ENCODE data around the gene RNF213. TPM values are rescaled to one million over a fixed set of nuclear protein-coding genes. Genes with fewer than 3 reads are reported as not detected.
A peak's percentile ranks its signal among the peaks of the same experiment; 100 is the strongest.

RNF213 gene
- total RNA-seq, 1 donor = 134 TPM

DNA sequence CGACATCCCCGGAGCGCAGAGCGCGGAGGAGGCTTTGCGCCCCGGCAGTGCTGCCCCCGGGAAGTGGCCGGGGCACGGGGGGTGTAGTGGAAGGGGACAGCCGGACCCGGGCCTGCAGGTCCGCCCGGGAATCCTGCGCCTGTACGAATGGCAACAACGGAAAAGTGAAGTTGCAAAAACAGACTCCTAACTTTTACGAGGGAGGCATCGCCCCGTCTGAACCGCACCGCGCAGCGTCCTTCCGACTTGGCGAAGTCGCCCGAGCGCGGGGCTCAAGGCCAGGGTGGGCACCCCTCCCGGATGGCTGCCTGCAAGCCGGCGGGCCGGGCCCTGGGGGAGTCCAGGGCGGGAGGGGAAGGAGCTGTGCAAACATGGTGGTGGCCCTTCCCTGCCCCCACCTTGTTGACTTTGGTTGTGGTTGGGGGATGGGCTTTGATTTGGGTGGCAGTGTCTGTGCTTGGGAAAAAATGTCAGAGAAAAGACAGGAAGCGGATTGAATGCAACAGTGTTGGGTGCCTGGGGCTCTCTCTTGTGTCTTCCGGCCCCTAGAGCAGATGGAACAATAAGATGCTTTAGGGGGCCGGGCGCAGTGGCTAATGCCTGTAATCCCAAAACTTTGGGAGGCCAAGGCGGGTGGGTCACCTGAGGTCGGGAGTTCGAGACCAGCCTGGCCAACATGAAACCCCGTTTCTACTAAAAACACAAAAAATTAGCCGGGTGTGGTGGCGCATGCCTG, 675 bp downstream of the RNF213 start:
- Histone ChIP-seq H3K9me3 (ENCODE audit: low read depth, low read length) (no peaks in the 10 kb centered on the region), H3K4me3 (ENCODE audit: insufficient read depth, low read length) (peak overlapping the region; percentile 94), H4K20me1 (ENCODE audit: insufficient read depth, low read length) (peaks cover 4% of the 10 kb centered on the region), H3K79me2 (ENCODE audit: insufficient read depth, low read length) (peaks cover 43% of the 10 kb centered on the region), H3K4me1 (ENCODE audit: insufficient read depth, low read length) (peaks cover 29% of the 10 kb centered on the region), H2AFZ (ENCODE audit: low read length) (peak overlapping the region; percentile 74), H3K27ac (ENCODE audit: low read depth, low read length) (peak overlapping the region; percentile 68), H3K4me2 (ENCODE audit: insufficient read depth, low read length) (peak overlapping the region; percentile 85), H3K36me3 (ENCODE audit: insufficient read depth, low read length) (peaks cover 13% of the 10 kb centered on the region), H3K27me3 (ENCODE audit: insufficient read depth, low read length) (no peaks in the 10 kb centered on the region)
- peak; percentile 94 for DNase-seq (ENCODE audit: insufficient read length, low spot score, missing footprints)
- TF ChIP-seq, protein P1, sequence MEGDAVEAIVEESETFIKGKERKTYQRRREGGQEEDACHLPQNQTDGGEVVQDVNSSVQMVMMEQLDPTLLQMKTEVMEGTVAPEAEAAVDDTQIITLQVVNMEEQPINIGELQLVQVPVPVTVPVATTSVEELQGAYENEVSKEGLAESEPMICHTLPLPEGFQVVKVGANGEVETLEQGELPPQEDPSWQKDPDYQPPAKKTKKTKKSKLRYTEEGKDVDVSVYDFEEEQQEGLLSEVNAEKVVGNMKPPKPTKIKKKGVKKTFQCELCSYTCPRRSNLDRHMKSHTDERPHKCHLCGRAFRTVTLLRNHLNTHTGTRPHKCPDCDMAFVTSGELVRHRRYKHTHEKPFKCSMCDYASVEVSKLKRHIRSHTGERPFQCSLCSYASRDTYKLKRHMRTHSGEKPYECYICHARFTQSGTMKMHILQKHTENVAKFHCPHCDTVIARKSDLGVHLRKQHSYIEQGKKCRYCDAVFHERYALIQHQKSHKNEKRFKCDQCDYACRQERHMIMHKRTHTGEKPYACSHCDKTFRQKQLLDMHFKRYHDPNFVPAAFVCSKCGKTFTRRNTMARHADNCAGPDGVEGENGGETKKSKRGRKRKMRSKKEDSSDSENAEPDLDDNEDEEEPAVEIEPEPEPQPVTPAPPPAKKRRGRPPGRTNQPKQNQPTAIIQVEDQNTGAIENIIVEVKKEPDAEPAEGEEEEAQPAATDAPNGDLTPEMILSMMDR (IDR thresholded peaks at IDR 0.05; ENCODE audit: extremely low read depth, low read depth, low read length) = no peak

DNA sequence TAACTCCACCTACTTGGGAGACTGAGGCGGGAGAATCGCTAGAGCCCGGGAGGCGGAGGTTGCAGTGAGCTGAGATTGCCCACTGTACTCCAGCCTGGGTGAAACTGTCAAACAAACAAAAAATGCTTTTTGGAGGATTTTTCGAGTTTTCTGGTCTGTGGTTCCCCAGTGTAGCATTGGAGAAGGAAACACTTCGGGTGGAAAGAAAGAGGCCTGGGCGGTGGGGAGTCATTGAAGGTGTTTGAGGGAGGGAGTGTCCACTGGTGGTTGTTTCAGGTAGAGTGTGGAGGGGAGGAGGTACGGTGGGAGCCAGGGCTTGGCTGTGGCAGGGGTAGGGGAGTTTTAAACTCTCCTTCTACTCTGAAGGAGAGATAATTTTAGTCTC, 1.2 kb downstream of the RNF213 start:
- peaks cover 43% of the 10 kb centered on the region for H3K79me2 ChIP-seq (ENCODE audit: insufficient read depth, low read length)
- H3K27ac ChIP-seq (ENCODE audit: low read depth, low read length) = peak overlapping the region; percentile 68
- DNase-seq (ENCODE audit: insufficient read length, low spot score, missing footprints) = no peak

DNA sequence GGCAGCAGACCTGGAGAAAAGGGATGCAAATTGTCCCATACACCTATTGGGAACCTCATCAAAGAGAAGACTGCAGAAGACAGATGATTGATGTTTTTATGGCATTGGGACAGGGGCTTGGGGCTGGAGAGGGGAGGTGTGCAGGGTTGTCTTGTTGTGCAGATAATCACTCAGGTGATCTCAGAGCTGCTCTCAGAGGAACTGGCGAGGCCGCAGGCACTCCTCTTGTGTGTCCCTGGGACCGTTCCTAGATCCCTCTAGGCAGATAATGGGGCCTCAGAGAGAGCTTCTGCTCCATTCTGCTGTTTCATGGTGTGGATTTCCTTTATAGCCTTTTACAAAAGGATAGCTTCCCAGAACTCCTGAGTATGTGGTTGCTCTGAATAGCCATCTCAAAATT, 1.6 kb downstream of the RNF213 start:
- peak; percentile 85 for DNase-seq (ENCODE audit: insufficient read length, low spot score, missing footprints)
- TF ChIP-seq, protein P1 (IDR thresholded peaks at IDR 0.05; ENCODE audit: extremely low read depth, low read depth, low read length) = no peak

More for the DNA sequence above, 1.2 kb downstream of the RNF213 start:
- H2AFZ ChIP-seq (ENCODE audit: low read length) = no peak overlapping the region
- H3K4me2 ChIP-seq (ENCODE audit: insufficient read depth, low read length) = peak overlapping the region; percentile 85
- peak overlapping the region; percentile 94 for H3K4me3 ChIP-seq (ENCODE audit: insufficient read depth, low read length)
- peaks cover 16% of the 10 kb centered on the region for H3K36me3 ChIP-seq (ENCODE audit: insufficient read depth, low read length)
- TF ChIP-seq, protein P1 (IDR thresholded peaks at IDR 0.05; ENCODE audit: extremely low read depth, low read depth, low read length) = no peak
- peaks cover 4% of the 10 kb centered on the region for H4K20me1 ChIP-seq (ENCODE audit: insufficient read depth, low read length)
- peaks cover 29% of the 10 kb centered on the region for H3K4me1 ChIP-seq (ENCODE audit: insufficient read depth, low read length)
- H3K9me3 ChIP-seq (ENCODE audit: low read depth, low read length) = no peaks in the 10 kb centered on the region
- H3K27me3 ChIP-seq (ENCODE audit: insufficient read depth, low read length) = no peaks in the 10 kb centered on the region

DNA sequence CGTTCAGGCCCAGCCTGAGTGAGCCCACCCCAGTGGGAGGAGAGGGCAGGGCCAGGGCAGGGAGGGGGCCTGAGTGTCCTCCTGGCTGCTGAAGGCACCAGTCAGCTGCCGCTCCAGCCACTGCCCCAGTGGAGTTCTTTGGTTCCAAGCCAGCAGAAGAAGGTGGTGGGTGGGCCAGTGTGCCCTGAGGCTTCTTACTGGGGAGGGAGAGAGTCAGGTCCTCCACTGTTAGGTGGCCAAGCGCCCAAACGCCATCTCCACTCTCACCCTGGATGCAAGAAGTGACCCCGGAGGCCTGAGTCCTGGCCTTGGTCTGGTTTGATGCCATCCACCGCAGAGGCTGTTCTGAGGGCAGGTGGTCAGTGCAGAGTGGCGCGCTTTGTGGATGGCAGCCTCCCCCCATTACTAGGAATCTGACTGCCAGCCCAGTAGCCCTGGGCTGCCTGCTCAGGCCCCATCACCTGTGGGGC, 2.2 kb downstream of the RNF213 start:
- H2AFZ ChIP-seq (ENCODE audit: low read length) = no peak overlapping the region
- DNase-seq (ENCODE audit: insufficient read length, low spot score, missing footprints) = peak; percentile 69
- peaks cover 21% of the 10 kb centered on the region for H3K36me3 ChIP-seq (ENCODE audit: insufficient read depth, low read length)
- H3K27ac ChIP-seq (ENCODE audit: low read depth, low read length) = peak overlapping the region; percentile 68
- peaks cover 43% of the 10 kb centered on the region for H3K79me2 ChIP-seq (ENCODE audit: insufficient read depth, low read length)
- TF ChIP-seq, protein P1 (IDR thresholded peaks at IDR 0.05; ENCODE audit: extremely low read depth, low read depth, low read length) = no peak
- peak overlapping the region; percentile 94 for H3K4me3 ChIP-seq (ENCODE audit: insufficient read depth, low read length)
- H3K27me3 ChIP-seq (ENCODE audit: insufficient read depth, low read length) = no peaks in the 10 kb centered on the region
- peak overlapping the region; percentile 85 for H3K4me2 ChIP-seq (ENCODE audit: insufficient read depth, low read length)
- H4K20me1 ChIP-seq (ENCODE audit: insufficient read depth, low read length) = peaks cover 4% of the 10 kb centered on the region
- no peaks in the 10 kb centered on the region for H3K9me3 ChIP-seq (ENCODE audit: low read depth, low read length)
- peaks cover 29% of the 10 kb centered on the region for H3K4me1 ChIP-seq (ENCODE audit: insufficient read depth, low read length)

More for the DNA sequence above, 1.6 kb downstream of the RNF213 start:
- Histone ChIP-seq H3K36me3 (ENCODE audit: insufficient read depth, low read length) (peaks cover 16% of the 10 kb centered on the region), H2AFZ (ENCODE audit: low read length) (no peak overlapping the region), H3K79me2 (ENCODE audit: insufficient read depth, low read length) (peaks cover 43% of the 10 kb centered on the region), H3K9me3 (ENCODE audit: low read depth, low read length) (no peaks in the 10 kb centered on the region), H4K20me1 (ENCODE audit: insufficient read depth, low read length) (peaks cover 4% of the 10 kb centered on the region), H3K4me2 (ENCODE audit: insufficient read depth, low read length) (peak overlapping the region; percentile 85), H3K4me3 (ENCODE audit: insufficient read depth, low read length) (peak overlapping the region; percentile 94), H3K27ac (ENCODE audit: low read depth, low read length) (peak overlapping the region; percentile 68), H3K27me3 (ENCODE audit: insufficient read depth, low read length) (no peaks in the 10 kb centered on the region), H3K4me1 (ENCODE audit: insufficient read depth, low read length) (peaks cover 29% of the 10 kb centered on the region)
